DMS53 treated with DMSO at 0.1 percent for 48 hours (cell line): ENCODE results near the gene LRP1-AS.
A peak's percentile ranks its signal among the peaks of the same experiment; 100 is the strongest.

Experiments used
- DNase-seq: peaks from one replicate; lab custom pipeline; 2025; ENCODE audit not compliant: unreplicated experiment; lab: John Stamatoyannopoulos, UW

The LRP1-AS gene

DNA sequence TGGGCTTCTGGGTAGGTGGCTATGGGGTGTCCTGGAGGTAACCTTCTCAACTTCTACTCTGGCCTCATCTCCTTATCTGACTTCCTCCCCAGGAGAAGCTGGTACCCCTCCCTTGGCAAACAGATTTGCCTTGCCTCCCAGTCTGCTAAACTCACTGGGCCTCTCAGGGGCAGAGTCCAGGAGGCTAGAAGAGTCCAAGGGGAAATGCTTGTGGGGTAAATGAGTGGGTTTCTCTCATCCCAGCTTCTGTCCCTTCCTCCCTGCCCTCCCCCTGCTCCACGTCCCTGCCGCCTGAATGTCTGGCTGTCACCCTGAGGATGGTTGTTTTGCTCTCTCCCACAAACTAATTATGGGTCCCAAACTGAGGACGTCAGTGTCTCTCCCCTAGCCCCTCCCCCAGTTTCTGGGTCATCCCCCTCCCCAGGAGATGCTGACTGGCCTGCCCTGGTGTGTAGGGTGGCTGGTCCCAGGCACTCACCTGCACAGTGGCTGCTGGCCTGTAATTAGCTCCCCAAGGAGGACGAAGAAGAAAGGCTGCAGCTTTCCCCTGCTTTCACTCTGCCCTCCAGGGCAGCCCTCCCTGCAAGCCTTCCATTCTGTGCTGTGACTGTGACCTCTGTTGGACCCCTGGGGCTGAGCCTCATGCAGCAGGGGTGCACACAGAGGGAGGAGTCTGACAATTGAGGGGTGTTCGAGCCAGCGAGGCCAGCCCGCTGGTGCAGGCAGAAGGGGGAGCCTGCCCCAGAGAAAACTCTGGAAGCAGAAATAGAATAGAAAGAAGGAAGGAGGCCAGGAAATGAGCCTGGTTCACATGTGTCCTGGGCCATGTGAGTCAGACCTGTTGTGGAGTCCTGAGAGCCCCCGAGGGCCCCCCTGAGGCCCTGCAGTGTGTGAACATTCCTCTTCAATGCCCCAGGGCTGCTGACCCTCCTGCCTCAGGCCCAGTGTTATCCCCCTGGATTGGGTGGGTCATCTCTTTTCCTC lies at the start of gene LRP1-AS:
LRP1-AS (minus strand) TSS at position 659 of the 984 bp plus-strand sequence.
- no peak for DNase-seq

GRCh38 chr12:57196956-57197355 lies 49.5 kb upstream of the LRP1-AS start:
- DNase-seq: no peak

GRCh38 chr12:57196439-57196838 lies 49.0 kb upstream of the LRP1-AS start:
- no peak for DNase-seq

GRCh38 chr12:57195611-57196371 lies 48.4 kb upstream of the LRP1-AS start:
- DNase-seq: no peak

DNA sequence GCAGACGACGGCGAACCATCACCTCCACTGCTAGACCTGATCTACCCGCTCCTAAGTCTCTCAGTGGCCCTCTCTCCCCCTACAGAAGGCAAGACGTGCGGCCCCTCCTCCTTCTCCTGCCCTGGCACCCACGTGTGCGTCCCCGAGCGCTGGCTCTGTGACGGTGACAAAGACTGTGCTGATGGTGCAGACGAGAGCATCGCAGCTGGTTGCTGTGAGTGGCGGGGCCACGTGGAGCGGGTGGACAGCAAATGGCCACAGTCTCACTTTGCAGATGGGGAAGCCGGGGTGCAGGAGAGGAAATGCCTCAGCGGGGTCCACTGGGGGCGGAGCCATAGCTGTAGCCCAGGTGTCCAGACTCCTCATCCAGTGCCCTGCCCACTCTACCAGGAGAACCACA lies 47.8 kb upstream of the LRP1-AS start:
- DNase-seq: no peak

DNA sequence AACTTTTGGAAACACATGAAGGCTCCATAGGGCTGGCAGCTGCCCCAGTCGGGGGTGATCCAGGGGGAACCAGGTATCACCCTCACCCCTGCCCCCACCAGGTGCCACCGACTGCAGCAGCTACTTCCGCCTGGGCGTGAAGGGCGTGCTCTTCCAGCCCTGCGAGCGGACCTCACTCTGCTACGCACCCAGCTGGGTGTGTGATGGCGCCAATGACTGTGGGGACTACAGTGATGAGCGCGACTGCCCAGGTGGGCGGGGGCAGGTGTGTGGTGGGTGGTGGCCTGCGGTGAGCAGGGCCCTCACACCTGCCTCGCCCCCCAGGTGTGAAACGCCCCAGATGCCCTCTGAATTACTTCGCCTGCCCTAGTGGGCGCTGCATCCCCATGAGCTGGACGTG lies 46.8 kb upstream of the LRP1-AS start:
- DNase-seq: peak; percentile 46

DNA sequence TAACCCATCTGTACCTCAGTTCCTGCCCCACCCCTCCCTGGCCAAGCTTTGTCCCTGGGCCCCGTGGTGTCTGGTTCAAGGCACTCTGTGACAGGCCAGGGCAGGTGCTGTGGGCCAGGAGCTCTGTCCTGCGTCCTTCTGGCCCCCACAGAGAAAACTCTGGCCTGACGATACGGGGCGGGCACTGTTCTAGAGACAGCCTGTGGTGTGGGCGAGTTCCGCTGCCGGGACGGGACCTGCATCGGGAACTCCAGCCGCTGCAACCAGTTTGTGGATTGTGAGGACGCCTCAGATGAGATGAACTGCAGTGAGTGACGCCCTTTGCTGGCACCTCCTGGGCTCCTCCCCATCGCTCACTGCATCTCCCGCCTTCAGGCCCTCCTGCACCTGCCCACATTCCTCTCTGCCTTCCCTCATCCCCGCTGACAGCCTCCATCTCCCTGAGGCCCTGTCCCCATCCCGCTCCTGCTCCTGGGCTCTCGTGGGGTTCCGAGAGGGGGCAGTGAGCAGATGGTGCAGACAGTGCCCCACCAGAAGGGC lies 46.4 kb upstream of the LRP1-AS start:
- peak; percentile 77 for DNase-seq

- DNase-seq: no peak
These were observed 45.5 kb upstream of the LRP1-AS start for GRCh38 chr12:57192920-57193319.

GRCh38 chr12:57191410-57191809 lies 44.0 kb upstream of the LRP1-AS start:
- DNase-seq: no peak

DNA sequence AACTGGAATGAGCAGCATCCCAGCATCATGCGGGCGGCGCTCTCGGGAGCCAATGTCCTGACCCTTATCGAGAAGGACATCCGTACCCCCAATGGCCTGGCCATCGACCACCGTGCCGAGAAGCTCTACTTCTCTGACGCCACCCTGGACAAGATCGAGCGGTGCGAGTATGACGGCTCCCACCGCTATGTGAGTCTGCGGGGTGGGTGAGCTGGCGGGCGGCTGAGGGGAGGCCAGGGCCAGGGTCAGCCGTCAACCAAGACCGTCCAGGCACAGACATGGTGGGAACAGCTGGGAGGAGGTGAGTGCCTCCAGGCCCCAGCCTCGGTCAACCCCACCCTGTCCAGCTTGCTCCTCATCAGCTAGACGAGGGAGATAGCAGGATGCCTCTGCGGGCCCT lies 43.4 kb upstream of the LRP1-AS start:
- DNase-seq: no peak

GRCh38 chr12:57190037-57190436 lies 42.6 kb upstream of the LRP1-AS start:
- no peak for DNase-seq

DNA sequence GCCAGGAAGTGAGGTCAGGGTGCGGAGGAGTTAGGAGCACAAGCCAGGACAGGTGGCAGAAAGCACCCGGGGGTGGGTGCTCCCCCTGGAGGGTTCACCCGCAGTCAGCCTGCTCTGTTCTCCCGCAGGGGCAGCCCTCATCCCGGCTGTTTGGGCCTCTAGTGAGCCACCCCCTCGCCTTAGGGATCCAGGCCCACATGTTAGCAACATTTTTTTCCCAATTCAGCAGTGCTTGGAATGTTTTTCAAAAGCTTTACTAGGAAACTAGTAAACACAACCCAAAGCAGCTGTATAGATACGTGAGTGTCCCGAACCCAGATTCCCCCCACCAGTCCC lies 40.6 kb upstream of the LRP1-AS start:
- no peak for DNase-seq

DNA sequence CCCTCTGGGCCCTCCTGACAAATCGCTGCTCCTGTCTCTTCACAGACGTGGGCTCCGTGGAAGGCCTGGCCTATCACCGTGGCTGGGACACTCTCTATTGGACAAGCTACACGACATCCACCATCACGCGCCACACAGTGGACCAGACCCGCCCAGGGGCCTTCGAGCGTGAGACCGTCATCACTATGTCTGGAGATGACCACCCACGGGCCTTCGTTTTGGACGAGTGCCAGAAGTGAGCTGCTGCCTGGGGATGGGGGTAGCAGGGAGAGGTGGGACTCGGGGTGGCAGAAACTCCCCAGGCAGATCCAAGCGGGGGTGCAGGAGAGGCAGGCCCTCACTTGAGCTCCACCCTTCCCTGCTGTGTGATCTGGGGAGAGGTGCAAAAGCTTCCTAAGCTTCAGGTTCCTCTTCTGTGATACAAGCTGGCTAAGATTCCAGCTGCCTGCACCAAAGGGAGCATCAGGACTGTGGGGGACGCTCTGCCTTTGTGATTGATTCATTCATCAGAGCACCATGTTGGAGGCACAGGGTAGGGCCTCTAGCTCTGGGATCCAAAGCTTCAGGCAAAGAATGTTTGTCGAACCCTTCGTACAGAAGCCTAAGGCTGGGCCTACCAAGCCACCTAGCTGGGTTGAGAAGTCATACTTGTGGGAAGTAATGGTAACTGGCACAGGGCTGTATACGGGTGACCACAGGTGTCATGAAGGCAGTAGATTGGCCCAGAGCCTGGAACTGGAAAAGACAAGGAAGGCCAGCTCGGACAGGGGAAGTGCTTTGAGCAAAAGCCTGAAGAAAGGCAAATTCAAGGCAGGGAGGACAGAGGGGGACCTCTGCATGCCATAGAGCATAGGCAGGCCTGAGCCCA lies 40.0 kb upstream of the LRP1-AS start:
- DNase-seq: no peak

- no peak for DNase-seq
These were observed 38.6 kb upstream of the LRP1-AS start for GRCh38 chr12:57185906-57186508.

DNA sequence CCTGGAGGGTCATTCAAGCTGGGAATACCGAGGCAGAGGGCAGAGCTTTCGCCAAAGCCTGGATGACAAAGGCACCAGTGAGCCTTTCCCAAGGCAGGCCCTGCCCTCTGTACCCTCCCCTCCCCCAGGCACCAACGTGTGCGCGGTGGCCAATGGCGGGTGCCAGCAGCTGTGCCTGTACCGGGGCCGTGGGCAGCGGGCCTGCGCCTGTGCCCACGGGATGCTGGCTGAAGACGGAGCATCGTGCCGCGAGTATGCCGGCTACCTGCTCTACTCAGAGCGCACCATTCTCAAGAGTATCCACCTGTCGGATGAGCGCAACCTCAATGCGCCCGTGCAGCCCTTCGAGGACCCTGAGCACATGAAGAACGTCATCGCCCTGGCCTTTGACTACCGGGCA lies 38.0 kb upstream of the LRP1-AS start:
- no peak for DNase-seq

DNA sequence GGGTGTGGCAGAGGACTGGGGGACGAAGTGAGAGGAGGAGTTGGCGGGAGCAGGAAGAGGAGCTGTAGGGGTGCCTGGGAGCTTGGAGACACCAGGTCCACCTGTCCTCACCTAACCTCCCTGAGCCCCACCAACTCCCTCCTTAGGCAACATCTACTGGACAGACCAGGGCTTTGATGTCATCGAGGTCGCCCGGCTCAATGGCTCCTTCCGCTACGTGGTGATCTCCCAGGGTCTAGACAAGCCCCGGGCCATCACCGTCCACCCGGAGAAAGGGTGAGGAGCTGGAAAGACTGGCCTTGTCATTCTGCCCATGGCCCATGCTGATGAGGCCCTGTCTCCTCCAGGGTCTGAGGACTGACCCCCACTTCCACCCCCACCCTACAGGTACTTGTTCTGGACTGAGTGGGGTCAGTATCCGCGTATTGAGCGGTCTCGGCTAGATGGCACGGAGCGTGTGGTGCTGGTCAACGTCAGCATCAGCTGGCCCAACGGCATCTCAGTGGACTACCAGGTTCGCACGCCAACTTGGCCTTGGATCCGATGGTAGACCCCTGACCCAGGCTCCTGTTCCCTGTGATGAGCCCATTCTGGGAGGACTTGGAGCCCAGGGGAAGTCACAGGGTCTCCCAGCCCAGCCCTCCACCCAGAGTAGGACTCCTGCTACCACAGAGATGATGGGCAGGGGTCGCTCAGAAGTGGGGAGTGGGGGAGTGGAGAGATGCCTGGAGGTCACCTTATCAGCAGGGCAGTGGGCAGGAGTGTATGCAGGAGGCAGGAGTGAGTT lies 36.7 kb upstream of the LRP1-AS start:
- no peak for DNase-seq

DNA sequence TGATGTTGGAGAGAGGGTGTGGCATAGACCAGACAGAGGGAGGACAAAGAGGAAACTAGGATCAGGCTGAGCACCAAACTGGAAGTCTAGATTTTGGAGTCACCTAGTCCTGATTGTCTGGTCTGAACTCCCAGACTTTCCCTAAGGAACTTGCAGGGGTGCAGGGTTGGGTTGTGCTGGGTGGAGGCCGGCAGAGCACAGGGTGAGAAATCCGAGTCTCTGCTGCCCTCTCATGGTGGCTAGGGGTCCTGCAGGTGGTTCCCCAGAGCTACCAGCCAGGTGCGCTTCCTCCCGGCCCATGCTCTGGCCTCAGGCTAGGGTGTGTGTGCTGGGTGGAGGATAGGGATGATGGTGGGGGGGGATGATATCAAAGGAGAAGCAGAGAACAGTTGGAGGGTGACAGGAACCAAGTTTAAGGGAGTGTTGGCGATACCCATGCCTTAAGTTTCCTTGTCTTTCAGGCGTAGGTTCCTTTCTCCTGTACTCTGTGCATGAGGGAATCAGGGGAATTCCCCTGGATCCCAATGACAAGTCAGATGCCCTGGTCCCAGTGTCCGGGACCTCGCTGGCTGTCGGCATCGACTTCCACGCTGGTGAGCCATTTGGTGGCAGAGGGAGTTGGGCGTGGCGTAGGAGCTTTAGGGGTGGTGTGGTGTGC lies 35.6 kb upstream of the LRP1-AS start:
- DNase-seq: peak; percentile 83

DNA sequence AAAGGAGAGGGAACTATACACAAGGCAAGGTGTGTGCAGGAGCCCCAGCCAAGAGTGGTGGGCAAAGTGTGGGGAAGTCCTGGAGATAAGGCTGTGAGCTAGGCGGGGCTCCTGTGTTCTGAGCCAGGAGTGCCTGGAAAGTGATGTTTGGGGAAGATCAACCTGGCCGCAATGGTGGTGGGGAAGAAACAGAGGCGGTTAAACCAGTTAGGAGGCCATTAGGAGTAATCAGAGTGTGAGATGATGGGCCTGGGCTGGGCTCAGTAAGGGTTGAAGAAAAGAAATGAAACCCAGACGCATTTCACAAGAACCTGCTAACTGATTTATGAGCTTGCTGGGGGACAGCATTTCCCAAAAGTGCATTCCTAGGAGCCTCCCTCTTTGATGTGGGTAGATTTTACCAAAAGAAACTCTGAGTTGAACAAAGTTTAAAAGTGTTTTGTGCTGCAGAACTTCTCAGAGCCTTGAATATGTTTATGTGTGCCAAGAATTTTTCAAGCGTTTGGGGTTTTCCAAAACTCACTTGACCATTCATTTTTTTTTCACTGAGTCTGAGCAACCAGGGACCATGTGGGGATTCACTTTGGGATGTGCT lies 34.2 kb upstream of the LRP1-AS start:
- no peak for DNase-seq

GRCh38 chr12:57181072-57181471 lies 33.7 kb upstream of the LRP1-AS start:
- no peak for DNase-seq
